ENCODE measurements around the gene SMR3A.

The SMR3A gene

GRCh38 chr4:70360460-70360859 lies at the start of gene SMR3A:
Gene SMR3A, plus strand, starts transcription at chr4:70360760. Its CDS starts 1,356 bp downstream, at chr4:70362116.
- no peak for DNase-seq

- no peak for DNase-seq
Observed at GRCh38 chr4:70313736-70314135, 46.8 kb upstream of the SMR3A start.

- DNase-seq: no peak
Observed at GRCh38 chr4:70315928-70316327, 44.6 kb upstream of the SMR3A start.

GRCh38 chr4:70326052-70326451 lies 34.5 kb upstream of the SMR3A start:
- DNase-seq: no peak

GRCh38 chr4:70334681-70335080 lies 25.9 kb upstream of the SMR3A start, which contains the start of gene CABS1:
Gene CABS1, plus strand, starts transcription at chr4:70334981. Its CDS starts 59 bp downstream, at chr4:70335040.
- no peak for DNase-seq

- DNase-seq: no peak
Observed at GRCh38 chr4:70336043-70336442, 24.5 kb upstream of the SMR3A start.

GRCh38 chr4:70337886-70338420 lies 22.6 kb upstream of the SMR3A start:
- DNase-seq: no peak

GRCh38 chr4:70356185-70356584 lies 4.4 kb upstream of the SMR3A start:
- DNase-seq: no peak

- DNase-seq: no peak
Observed at GRCh38 chr4:70359115-70359661, 1.4 kb upstream of the SMR3A start.

- no peak for DNase-seq
Observed at GRCh38 chr4:70364002-70364401, 3.4 kb downstream of the SMR3A start.

GRCh38 chr4:70365479-70365878 lies 4.9 kb downstream of the SMR3A start:
- DNase-seq: no peak

GRCh38 chr4:70367813-70368212 lies 7.3 kb downstream of the SMR3A start:
- no peak for DNase-seq

- DNase-seq: no peak
Observed at GRCh38 chr4:70371987-70372386, 11.4 kb downstream of the SMR3A start.

GRCh38 chr4:70372760-70373159 lies 12.2 kb downstream of the SMR3A start:
- DNase-seq: no peak

GRCh38 chr4:70380578-70380977 lies 20.0 kb downstream of the SMR3A start:
- no peak for DNase-seq

GRCh38 chr4:70382691-70383181 lies 22.2 kb downstream of the SMR3A start, which contains the start of gene SMR3B:
Gene SMR3B, plus strand, starts transcription at chr4:70383131. Its CDS starts 1,380 bp downstream, at chr4:70384511.
- DNase-seq: no peak

GRCh38 chr4:70392057-70392776 lies 31.7 kb downstream of the SMR3A start:
- no peak for DNase-seq

GRCh38 chr4:70397580-70397979 lies 37.0 kb downstream of the SMR3A start, which contains the start of gene OPRPN:
Gene OPRPN, plus strand, starts transcription at chr4:70397940. Its CDS starts 1,346 bp downstream, at chr4:70399286.
- no peak for DNase-seq

- DNase-seq: no peak
Observed at GRCh38 chr4:70399319-70399718, 38.8 kb downstream of the SMR3A start.

- no peak for DNase-seq
Observed at GRCh38 chr4:70402762-70403161, 42.2 kb downstream of the SMR3A start.

GRCh38 chr4:70405765-70406164 lies 45.2 kb downstream of the SMR3A start:
- DNase-seq: no peak

Measured in CD4-positive, alpha-beta T cell treated with Interferon alpha-2 for 1 hour (primary cell).